ENCODE results near the gene PALMD.

The PALMD gene

DNA sequence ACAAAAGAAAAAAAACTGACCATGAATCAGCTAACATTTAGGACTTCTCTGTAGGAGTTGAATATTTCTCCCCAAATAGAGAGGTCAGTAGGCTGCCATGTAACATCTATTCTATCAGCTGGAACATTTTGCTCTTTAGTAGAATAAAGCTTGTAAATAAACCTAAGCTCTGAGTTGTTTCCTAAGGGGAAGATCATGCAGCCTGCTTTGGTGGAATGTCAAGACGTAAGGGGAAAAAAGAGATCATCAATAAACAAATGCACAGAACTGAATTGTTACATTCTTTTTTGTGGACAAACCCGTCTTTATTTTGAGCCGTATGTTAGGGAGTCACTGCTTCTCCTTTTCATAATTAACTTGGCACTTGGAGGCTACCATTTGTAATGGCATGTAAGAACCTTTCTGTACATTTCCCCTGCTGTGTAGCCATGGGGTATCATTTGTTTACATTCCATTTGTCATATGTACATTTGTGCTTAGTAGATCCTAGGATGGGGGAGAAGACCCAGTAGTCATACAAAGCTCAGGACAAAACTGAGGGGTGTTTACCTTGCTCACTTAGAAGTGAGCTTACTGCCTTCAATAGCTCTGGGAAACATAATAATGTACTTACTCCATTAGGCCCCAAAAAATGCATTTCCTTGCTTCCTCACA, 10.8 kb upstream of the PALMD start:
- Histone ChIP-seq H3K4me3 (ENCODE audit: low read depth in 1 of 5, low read length in 5 of 5) (no peak overlapping the region), H3K27ac (ENCODE audit: low read depth, low read length) (peak overlapping the region; percentile 73)

GRCh38 chr1:99635664-99636063, 10.2 kb upstream of the PALMD start:
- H3K4me1 ChIP-seq (ENCODE audit: control insufficient read depth in 5 of 5, insufficient read depth in 5 of 5, low read length in 5 of 5) = peaks cover 0 to 16% (median 9%) of the 10 kb centered on the region in 5 donors
- H3K4me3 ChIP-seq (ENCODE audit: low read depth in 1 of 5, low read length in 5 of 5) = no peak overlapping the region
- H3K27ac ChIP-seq (ENCODE audit: low read depth, low read length) = peak overlapping the region; percentile 73
- H3K9me3 ChIP-seq (ENCODE audit: control insufficient read depth in 5 of 5, low read length in 5 of 5) = no peaks in the 10 kb centered on the region
- H3K36me3 ChIP-seq (ENCODE audit: control insufficient read depth in 5 of 5, insufficient read depth in 5 of 5, low read length in 5 of 5) = no peaks in the 10 kb centered on the region
- H3K27me3 ChIP-seq (ENCODE audit: control insufficient read depth in 5 of 5, insufficient read depth in 4 of 5, low read length in 5 of 5) = no peaks in the 10 kb centered on the region
- no peak overlapping the region for H3K9ac ChIP-seq (ENCODE audit: low read length in 5 of 5)

More for the DNA sequence above, 10.8 kb upstream of the PALMD start:
- Histone ChIP-seq H3K9me3 (ENCODE audit: control insufficient read depth in 5 of 5, low read length in 5 of 5) (no peaks in the 10 kb centered on the region), H3K36me3 (ENCODE audit: control insufficient read depth in 5 of 5, insufficient read depth in 5 of 5, low read length in 5 of 5) (no peaks in the 10 kb centered on the region), H3K4me1 (ENCODE audit: control insufficient read depth in 5 of 5, insufficient read depth in 5 of 5, low read length in 5 of 5) (peaks cover 0 to 16% (median 9%) of the 10 kb centered on the region in 5 donors), H3K9ac (ENCODE audit: low read length in 5 of 5) (no peak overlapping the region), H3K27me3 (ENCODE audit: control insufficient read depth in 5 of 5, insufficient read depth in 4 of 5, low read length in 5 of 5) (no peaks in the 10 kb centered on the region)

DNA sequence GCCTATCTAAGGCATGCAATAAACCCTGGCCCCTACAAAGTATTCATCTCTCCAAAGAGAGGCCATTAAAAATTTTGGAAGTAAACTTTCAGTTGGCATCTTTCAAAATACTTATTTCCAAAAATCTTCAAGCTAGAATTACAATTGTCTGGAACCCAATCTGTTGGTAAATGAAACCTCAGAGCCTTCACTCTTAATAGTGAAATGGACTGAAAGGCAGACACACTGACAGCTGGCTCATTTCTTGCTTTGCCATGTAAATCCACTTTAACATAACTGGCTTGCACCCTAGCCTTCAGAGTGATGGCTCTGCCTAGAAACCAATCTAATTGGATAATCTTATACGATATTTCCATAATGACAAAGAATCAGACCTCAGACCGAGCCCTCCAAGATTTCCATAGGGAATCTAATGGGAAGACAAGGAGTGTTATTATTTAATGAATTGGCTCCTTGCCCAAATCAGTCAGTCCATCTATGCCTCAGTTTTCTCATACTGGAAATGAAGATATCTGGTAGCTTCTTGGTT, 9.2 kb upstream of the PALMD start:
- H3K4me3 ChIP-seq (ENCODE audit: low read depth in 1 of 5, low read length in 5 of 5) = no peak overlapping the region
- no peaks in the 10 kb centered on the region for H3K36me3 ChIP-seq (ENCODE audit: control insufficient read depth in 5 of 5, insufficient read depth in 5 of 5, low read length in 5 of 5)
- H3K27me3 ChIP-seq (ENCODE audit: control insufficient read depth in 5 of 5, insufficient read depth in 4 of 5, low read length in 5 of 5) = no peaks in the 10 kb centered on the region
- peaks cover 0 to 16% (median 9%) of the 10 kb centered on the region in 5 donors for H3K4me1 ChIP-seq (ENCODE audit: control insufficient read depth in 5 of 5, insufficient read depth in 5 of 5, low read length in 5 of 5)
- no peaks in the 10 kb centered on the region for H3K9me3 ChIP-seq (ENCODE audit: control insufficient read depth in 5 of 5, low read length in 5 of 5)
- no peak overlapping the region for H3K9ac ChIP-seq (ENCODE audit: low read length in 5 of 5)
- H3K27ac ChIP-seq (ENCODE audit: low read depth, low read length) = peak overlapping the region; percentile 73

- no peak overlapping the region for H3K4me3 ChIP-seq (ENCODE audit: low read depth in 1 of 5, low read length in 5 of 5)
- no peaks in the 10 kb centered on the region for H3K36me3 ChIP-seq (ENCODE audit: control insufficient read depth in 5 of 5, insufficient read depth in 5 of 5, low read length in 5 of 5)
- H3K27me3 ChIP-seq (ENCODE audit: control insufficient read depth in 5 of 5, insufficient read depth in 4 of 5, low read length in 5 of 5) = no peaks in the 10 kb centered on the region
- no peak overlapping the region for H3K9ac ChIP-seq (ENCODE audit: low read length in 5 of 5)
- peaks cover 2 to 18% (median 11%) of the 10 kb centered on the region in 5 donors for H3K4me1 ChIP-seq (ENCODE audit: control insufficient read depth in 5 of 5, insufficient read depth in 5 of 5, low read length in 5 of 5)
- peak overlapping the region; percentile 4 for H3K27ac ChIP-seq (ENCODE audit: low read depth, low read length)
- no peaks in the 10 kb centered on the region for H3K9me3 ChIP-seq (ENCODE audit: control insufficient read depth in 5 of 5, low read length in 5 of 5)
Measured at GRCh38 chr1:99638853-99639252, 7.1 kb upstream of the PALMD start.

DNA sequence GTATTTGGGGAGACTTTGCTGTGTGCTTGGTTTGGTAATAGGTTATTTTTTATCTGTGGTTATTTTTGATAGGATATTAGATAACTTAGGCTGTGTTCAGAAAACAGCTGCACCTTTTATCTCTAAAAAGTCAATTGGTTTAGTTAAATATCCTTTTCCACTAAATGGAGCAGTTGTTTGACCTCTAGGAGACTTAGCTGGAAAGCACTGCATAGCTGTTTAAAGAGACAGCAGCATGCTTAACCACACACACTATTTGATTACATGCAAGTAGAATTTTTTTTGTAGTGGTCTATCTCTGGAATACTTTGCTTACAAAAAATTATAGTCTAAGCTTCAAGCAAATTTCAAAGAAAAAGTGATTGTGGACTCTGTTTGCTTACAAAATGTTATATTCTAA, 6.5 kb upstream of the PALMD start:
- Histone ChIP-seq H3K27ac (ENCODE audit: low read depth, low read length) (no peak overlapping the region), H3K9me3 (ENCODE audit: control insufficient read depth in 5 of 5, low read length in 5 of 5) (no peaks in the 10 kb centered on the region), H3K27me3 (ENCODE audit: control insufficient read depth in 5 of 5, insufficient read depth in 4 of 5, low read length in 5 of 5) (no peaks in the 10 kb centered on the region), H3K9ac (ENCODE audit: low read length in 5 of 5) (no peak overlapping the region), H3K4me3 (ENCODE audit: low read depth in 1 of 5, low read length in 5 of 5) (no peak overlapping the region), H3K36me3 (ENCODE audit: control insufficient read depth in 5 of 5, insufficient read depth in 5 of 5, low read length in 5 of 5) (no peaks in the 10 kb centered on the region), H3K4me1 (ENCODE audit: control insufficient read depth in 5 of 5, insufficient read depth in 5 of 5, low read length in 5 of 5) (peaks cover 2 to 24% (median 16%) of the 10 kb centered on the region in 5 donors)

DNA sequence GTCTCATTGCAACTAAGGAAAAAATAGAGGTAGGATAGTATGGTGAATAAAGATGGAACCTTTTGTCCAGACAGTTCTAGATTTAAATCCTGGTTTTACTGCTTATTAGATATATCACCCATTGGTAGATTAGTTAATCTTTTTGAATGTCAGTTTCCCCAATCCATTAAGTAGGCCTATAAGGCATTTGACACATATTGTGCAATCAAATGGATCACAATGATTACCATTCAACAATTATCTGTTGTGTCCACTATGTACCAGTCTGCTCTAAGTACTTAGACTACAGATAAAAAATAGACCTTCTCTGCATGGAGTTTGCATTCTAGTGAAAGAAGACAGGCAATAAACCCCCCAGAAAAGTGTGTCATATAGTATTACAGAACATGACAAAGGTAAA, 6.0 kb upstream of the PALMD start:
- no peak overlapping the region for H3K27ac ChIP-seq (ENCODE audit: low read depth, low read length)
- no peak overlapping the region for H3K9ac ChIP-seq (ENCODE audit: low read length in 5 of 5)
- peaks cover 2 to 29% (median 22%) of the 10 kb centered on the region in 5 donors for H3K4me1 ChIP-seq (ENCODE audit: control insufficient read depth in 5 of 5, insufficient read depth in 5 of 5, low read length in 5 of 5)
- no peaks in the 10 kb centered on the region for H3K9me3 ChIP-seq (ENCODE audit: control insufficient read depth in 5 of 5, low read length in 5 of 5)
- H3K27me3 ChIP-seq (ENCODE audit: control insufficient read depth in 5 of 5, insufficient read depth in 4 of 5, low read length in 5 of 5) = no peaks in the 10 kb centered on the region
- H3K4me3 ChIP-seq (ENCODE audit: low read depth in 1 of 5, low read length in 5 of 5) = no peak overlapping the region
- H3K36me3 ChIP-seq (ENCODE audit: control insufficient read depth in 5 of 5, insufficient read depth in 5 of 5, low read length in 5 of 5) = no peaks in the 10 kb centered on the region

- Histone ChIP-seq H3K27me3 (ENCODE audit: control insufficient read depth in 5 of 5, insufficient read depth in 4 of 5, low read length in 5 of 5) (no peaks in the 10 kb centered on the region), H3K9me3 (ENCODE audit: control insufficient read depth in 5 of 5, low read length in 5 of 5) (no peaks in the 10 kb centered on the region), H3K27ac (ENCODE audit: low read depth, low read length) (no peak overlapping the region), H3K4me3 (ENCODE audit: low read depth in 1 of 5, low read length in 5 of 5) (no peak overlapping the region), H3K4me1 (ENCODE audit: control insufficient read depth in 5 of 5, insufficient read depth in 5 of 5, low read length in 5 of 5) (peaks cover 4 to 31% (median 23%) of the 10 kb centered on the region in 5 donors), H3K36me3 (ENCODE audit: control insufficient read depth in 5 of 5, insufficient read depth in 5 of 5, low read length in 5 of 5) (no peaks in the 10 kb centered on the region), H3K9ac (ENCODE audit: low read length in 5 of 5) (no peak overlapping the region)
Measured at GRCh38 chr1:99640672-99641071, 5.2 kb upstream of the PALMD start.

- Histone ChIP-seq H3K9ac (ENCODE audit: low read length in 5 of 5) (no peak overlapping the region), H3K9me3 (ENCODE audit: control insufficient read depth in 5 of 5, low read length in 5 of 5) (no peaks in the 10 kb centered on the region), H3K36me3 (ENCODE audit: control insufficient read depth in 5 of 5, insufficient read depth in 5 of 5, low read length in 5 of 5) (no peaks in the 10 kb centered on the region), H3K4me1 (ENCODE audit: control insufficient read depth in 5 of 5, insufficient read depth in 5 of 5, low read length in 5 of 5) (peaks cover 4 to 24% (median 22%) of the 10 kb centered on the region in 5 donors), H3K27ac (ENCODE audit: low read depth, low read length) (no peak overlapping the region), H3K27me3 (ENCODE audit: control insufficient read depth in 5 of 5, insufficient read depth in 4 of 5, low read length in 5 of 5) (no peaks in the 10 kb centered on the region), H3K4me3 (ENCODE audit: low read depth in 1 of 5, low read length in 5 of 5) (no peak overlapping the region)
Measured at GRCh38 chr1:99641558-99641957, 4.4 kb upstream of the PALMD start.

DNA sequence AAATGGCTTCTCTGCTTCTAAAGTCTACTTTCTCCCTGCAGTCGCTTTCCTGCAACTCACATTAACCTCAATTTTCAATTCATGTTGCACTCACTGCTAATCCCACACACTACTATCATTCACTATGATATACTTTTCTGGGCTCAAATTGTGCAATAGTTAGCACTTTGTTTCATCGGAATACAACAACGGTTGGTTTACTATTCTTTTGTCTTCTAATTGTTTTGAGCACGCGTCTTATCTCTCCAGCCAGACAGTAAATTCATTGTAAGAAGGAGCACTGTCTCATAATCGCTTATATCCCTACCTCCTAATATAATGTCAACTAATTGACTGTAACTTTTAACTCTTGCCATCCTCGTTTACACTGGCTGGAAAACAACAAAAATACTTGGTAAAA, 3.9 kb upstream of the PALMD start:
- no peaks in the 10 kb centered on the region for H3K27me3 ChIP-seq (ENCODE audit: control insufficient read depth in 5 of 5, insufficient read depth in 4 of 5, low read length in 5 of 5)
- H3K27ac ChIP-seq (ENCODE audit: low read depth, low read length) = no peak overlapping the region
- no peak overlapping the region for H3K4me3 ChIP-seq (ENCODE audit: low read depth in 1 of 5, low read length in 5 of 5)
- peaks cover 4 to 21% (median 17%) of the 10 kb centered on the region in 5 donors for H3K4me1 ChIP-seq (ENCODE audit: control insufficient read depth in 5 of 5, insufficient read depth in 5 of 5, low read length in 5 of 5)
- no peaks in the 10 kb centered on the region for H3K9me3 ChIP-seq (ENCODE audit: control insufficient read depth in 5 of 5, low read length in 5 of 5)
- no peak overlapping the region for H3K9ac ChIP-seq (ENCODE audit: low read length in 5 of 5)
- H3K36me3 ChIP-seq (ENCODE audit: control insufficient read depth in 5 of 5, insufficient read depth in 5 of 5, low read length in 5 of 5) = no peaks in the 10 kb centered on the region

DNA sequence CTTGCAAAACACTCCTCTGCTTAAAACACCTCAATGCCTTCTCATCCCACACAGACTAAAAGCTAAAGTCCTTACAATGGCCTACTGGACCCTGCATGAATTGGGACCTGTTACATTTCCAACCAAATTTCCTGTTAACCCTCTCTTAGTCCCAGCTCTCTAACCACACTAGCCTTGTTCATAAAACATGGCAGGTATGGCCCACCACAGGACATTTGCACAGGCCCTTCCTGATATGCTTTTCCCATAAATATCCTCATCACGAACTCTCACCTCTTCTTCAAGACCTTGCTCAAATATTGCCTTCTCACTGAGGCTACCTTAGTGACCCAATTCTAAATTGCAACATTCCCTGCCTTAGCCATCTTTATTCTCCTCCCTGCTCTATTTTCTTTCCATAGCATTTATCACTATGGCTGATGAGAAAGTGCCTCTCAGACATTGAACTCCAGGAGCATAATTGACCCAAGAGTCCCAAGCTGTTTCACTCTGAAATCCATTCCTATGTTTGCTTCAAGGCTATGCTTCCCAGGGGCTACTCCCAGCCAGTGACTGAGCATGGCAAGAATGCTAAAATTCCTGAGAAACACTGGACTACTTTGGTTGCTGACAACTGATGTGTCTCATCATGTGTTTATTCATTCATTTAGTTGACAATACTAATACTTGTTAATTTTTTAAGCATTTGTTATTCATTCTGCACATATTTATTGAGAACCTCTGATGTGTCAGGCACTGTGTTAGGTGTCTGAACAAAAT, 2.7 kb upstream of the PALMD start:
- Histone ChIP-seq H3K36me3 (ENCODE audit: control insufficient read depth in 5 of 5, insufficient read depth in 5 of 5, low read length in 5 of 5) (no peaks in the 10 kb centered on the region), H3K27me3 (ENCODE audit: control insufficient read depth in 5 of 5, insufficient read depth in 4 of 5, low read length in 5 of 5) (no peaks in the 10 kb centered on the region), H3K4me3 (ENCODE audit: low read depth in 1 of 5, low read length in 5 of 5) (no peak overlapping the region), H3K9ac (ENCODE audit: low read length in 5 of 5) (no peak overlapping the region), H3K9me3 (ENCODE audit: control insufficient read depth in 5 of 5, low read length in 5 of 5) (no peaks in the 10 kb centered on the region), H3K4me1 (ENCODE audit: control insufficient read depth in 5 of 5, insufficient read depth in 5 of 5, low read length in 5 of 5) (peaks cover 4 to 21% (median 17%) of the 10 kb centered on the region in 5 donors), H3K27ac (ENCODE audit: low read depth, low read length) (peak overlapping the region; percentile 96)

Data from subcutaneous abdominal adipose tissue (tissue), 5 donors.